Adrenal gland (tissue), 5 donors: ENCODE data around the gene ARL5C.

Source experiments
- CTCF ChIP-seq, 6 experiments: fragments of 450-650 bp in 4 of 6; fragments of 200-600 bp in 2 of 6; sonication (generic) in 1 of 6; IDR thresholded peaks; 1 replicate in 5 of 6; 2 replicates in 1 of 6; pipeline versions ENCODE4 v1.5.1 to v1.8.0; 2016 to 2021; ENCODE audit warnings: antibody characterized with exemption in 6 of 6, mild to moderate bottlenecking in 2 of 6, moderate library complexity in 1 of 6
- POLR2A ChIP-seq, 2 donors: fragments of 450-650 bp; IDR thresholded peaks; one replicate each; pipeline ENCODE4 v1.6.1; 2017; ENCODE audit warnings: antibody characterized with exemption in 2 of 2, mild to moderate bottlenecking in 2 of 2, moderate library complexity in 1 of 2
- donor health status: DM: no; HTN: no; CAD: no.

- no peak for TF ChIP-seq CTCF (IDR thresholded peaks at IDR 0.05)
- no peak for TF ChIP-seq POLR2A (IDR thresholded peaks at IDR 0.05)
Measured at GRCh38 chr17:39169101-39169500, 3.1 kb upstream of the ARL5C start.
